Measurements from ENCODE around the gene TTLL11. TPM values are rescaled to one million over a fixed set of nuclear protein-coding genes. Genes with fewer than 3 reads are reported as not detected.

The TTLL11 gene
- total RNA-seq, 4 donors from 2014 or later, result 20.5 to 41.3 (median 27.6) TPM

DNA sequence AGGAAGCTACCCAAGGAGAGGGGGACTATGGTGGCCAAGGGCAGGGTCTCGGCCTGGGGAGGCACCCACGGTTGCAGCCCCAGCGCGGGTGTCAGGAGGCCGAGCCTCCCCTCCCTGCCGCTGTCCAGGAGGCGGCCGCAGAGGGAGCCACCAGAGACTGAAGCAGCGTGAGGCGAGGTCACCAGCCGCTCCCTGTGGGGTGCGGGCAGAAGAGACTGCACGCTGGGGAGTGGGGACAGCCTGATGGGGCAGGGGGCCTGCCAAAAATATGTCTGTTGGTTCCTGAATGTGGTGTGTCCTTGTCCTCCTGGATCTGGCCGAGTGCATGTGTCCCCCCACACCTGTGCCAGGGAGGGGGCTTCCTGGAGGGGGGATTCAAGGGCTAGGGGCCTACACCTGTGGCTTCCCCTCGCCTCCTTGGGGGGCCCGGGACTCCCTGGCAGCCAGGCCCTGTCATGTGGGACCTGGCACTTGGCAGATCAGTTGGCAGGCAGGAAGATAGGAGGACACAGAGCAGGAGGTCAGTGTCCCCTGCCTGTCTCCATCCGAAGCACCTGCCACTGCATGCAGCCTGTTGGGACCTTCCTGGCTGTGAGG is 310.5 kb downstream of the TTLL11 start:
- H3K4me1 ChIP-seq, result peaks cover 20 to 29% (median 23%) of the 10 kb centered on the region in 4 donors
- H3K27ac ChIP-seq (replicated peaks in 1 of 4), result no peak overlapping the region
- H3K9me3 ChIP-seq, result peaks cover 0 to 7% (median 0%) of the 10 kb centered on the region in 4 donors
- peaks cover 23 to 75% (median 67%) of the 10 kb centered on the region in 4 donors for H3K36me3 ChIP-seq
- TF ChIP-seq POLR2A (IDR thresholded peaks at IDR 0.05; ENCODE audit: low read depth), result no peak
- TF ChIP-seq POLR2AphosphoS5 (IDR thresholded peaks at IDR 0.05), result no peak
- no peak for TF ChIP-seq EP300 (IDR thresholded peaks at IDR 0.05)
- TF ChIP-seq, protein P1, sequence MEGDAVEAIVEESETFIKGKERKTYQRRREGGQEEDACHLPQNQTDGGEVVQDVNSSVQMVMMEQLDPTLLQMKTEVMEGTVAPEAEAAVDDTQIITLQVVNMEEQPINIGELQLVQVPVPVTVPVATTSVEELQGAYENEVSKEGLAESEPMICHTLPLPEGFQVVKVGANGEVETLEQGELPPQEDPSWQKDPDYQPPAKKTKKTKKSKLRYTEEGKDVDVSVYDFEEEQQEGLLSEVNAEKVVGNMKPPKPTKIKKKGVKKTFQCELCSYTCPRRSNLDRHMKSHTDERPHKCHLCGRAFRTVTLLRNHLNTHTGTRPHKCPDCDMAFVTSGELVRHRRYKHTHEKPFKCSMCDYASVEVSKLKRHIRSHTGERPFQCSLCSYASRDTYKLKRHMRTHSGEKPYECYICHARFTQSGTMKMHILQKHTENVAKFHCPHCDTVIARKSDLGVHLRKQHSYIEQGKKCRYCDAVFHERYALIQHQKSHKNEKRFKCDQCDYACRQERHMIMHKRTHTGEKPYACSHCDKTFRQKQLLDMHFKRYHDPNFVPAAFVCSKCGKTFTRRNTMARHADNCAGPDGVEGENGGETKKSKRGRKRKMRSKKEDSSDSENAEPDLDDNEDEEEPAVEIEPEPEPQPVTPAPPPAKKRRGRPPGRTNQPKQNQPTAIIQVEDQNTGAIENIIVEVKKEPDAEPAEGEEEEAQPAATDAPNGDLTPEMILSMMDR (IDR thresholded peaks at IDR 0.05), result no peak
- DNase-seq (ENCODE audit: extremely low spot score), result no peak
- H3K27me3 ChIP-seq, result no peaks in the 10 kb centered on the region
- intact Hi-C loops (cut with DNase I), result no loop called here
- 92% methylated on average over 4 of the region's 17 CpGs for WGBS
- H3K4me3 ChIP-seq, result no peak overlapping the region

DNA sequence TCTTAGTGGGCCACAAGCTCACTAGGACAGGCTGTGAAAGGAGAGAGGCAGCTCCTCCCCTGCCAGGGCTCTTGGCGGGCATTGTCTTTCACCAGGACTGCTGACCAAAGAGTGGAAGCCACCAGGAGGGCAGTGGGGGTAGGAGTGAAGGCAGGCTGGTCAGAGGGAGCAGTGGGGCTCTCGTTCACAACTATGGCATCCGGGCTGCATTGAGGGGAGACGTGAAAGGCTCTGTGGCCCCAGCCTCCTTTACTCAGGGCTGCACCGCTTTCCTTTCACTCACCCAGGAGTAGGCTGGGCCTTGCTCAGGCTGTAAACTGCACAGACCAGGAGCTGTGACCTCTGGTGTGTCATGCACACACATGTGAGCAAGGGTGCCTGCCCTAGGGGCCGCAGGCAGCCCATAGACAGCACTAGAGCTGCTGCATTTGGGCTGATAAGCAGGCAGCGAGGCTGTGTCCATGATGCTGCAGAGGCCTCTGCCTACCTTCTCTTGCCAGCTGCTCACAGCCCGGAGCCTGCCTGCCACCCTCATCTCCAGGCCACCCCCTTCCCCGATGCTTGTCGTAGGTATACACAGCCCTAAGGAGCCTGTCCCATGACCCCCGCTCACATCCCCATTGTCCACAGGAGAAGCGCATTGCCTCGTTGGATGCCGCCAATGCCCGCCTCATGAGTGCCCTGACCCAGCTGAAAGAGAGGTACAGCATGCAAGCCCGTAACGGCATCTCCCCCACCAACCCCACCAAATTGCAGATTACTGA is 311.2 kb downstream of the TTLL11 start:
- Histone ChIP-seq H3K4me3 (no peak overlapping the region), H3K36me3 (peaks cover 26 to 82% (median 72%) of the 10 kb centered on the region in 4 donors), H3K4me1 (peaks cover 20 to 29% (median 23%) of the 10 kb centered on the region in 4 donors), H3K27me3 (no peaks in the 10 kb centered on the region), H3K27ac (replicated peaks in 1 of 4) (peak overlapping the region in 1 of 4 donors; percentile 66), H3K9me3 (peaks cover 0 to 7% (median 0%) of the 10 kb centered on the region in 4 donors)
- WGBS, result 90% methylated on average over 16 of the region's 17 CpGs
- TF ChIP-seq POLR2AphosphoS5 (IDR thresholded peaks at IDR 0.05) (no peak), EP300 (IDR thresholded peaks at IDR 0.05) (no peak), POLR2A (IDR thresholded peaks at IDR 0.05; ENCODE audit: low read depth) (no peak)
- TF ChIP-seq, protein P1 (IDR thresholded peaks at IDR 0.05), result no peak
- intact Hi-C loops (cut with DNase I), result no loop called here
- no peak for DNase-seq (ENCODE audit: extremely low spot score)

DNA sequence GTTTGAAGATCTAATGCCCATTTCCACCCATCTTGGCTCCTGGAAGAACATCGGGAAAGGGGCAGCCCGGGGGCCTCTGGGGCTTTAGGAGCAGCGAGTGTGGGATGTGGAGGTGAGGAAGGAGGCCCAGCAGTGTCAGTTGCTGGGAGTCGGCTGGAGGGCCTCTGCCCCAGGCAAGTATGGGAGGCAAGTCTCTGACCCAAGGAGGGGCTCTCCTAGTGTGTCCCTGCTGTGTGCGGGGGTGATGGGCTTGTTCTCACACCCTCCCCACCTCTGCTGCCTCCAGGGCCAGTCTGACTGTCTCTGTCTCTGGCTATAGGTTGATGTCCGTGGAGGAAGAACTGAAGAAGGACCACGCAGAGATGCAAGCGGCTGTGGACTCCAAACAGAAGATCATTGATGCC is 312.0 kb downstream of the TTLL11 start:
- H3K4me1 ChIP-seq, result peaks cover 20 to 29% (median 23%) of the 10 kb centered on the region in 4 donors
- intact Hi-C loops (cut with DNase I), result no loop called here
- 97% methylated on average over 7 of the region's 8 CpGs for WGBS
- no peak overlapping the region for H3K4me3 ChIP-seq
- H3K36me3 ChIP-seq, result peaks cover 34 to 84% (median 76%) of the 10 kb centered on the region in 4 donors
- no peaks in the 10 kb centered on the region for H3K27me3 ChIP-seq
- H3K9me3 ChIP-seq, result peaks cover 0 to 7% (median 0%) of the 10 kb centered on the region in 4 donors
- no peak for DNase-seq (ENCODE audit: extremely low spot score)
- H3K27ac ChIP-seq (replicated peaks in 1 of 4), result peak overlapping the region in 1 of 4 donors; percentile 66
- TF ChIP-seq, protein P1 (IDR thresholded peaks at IDR 0.05), result no peak
- TF ChIP-seq POLR2AphosphoS5 (IDR thresholded peaks at IDR 0.05) (no peak), EP300 (IDR thresholded peaks at IDR 0.05) (no peak), POLR2A (IDR thresholded peaks at IDR 0.05; ENCODE audit: low read depth) (no peak)

DNA sequence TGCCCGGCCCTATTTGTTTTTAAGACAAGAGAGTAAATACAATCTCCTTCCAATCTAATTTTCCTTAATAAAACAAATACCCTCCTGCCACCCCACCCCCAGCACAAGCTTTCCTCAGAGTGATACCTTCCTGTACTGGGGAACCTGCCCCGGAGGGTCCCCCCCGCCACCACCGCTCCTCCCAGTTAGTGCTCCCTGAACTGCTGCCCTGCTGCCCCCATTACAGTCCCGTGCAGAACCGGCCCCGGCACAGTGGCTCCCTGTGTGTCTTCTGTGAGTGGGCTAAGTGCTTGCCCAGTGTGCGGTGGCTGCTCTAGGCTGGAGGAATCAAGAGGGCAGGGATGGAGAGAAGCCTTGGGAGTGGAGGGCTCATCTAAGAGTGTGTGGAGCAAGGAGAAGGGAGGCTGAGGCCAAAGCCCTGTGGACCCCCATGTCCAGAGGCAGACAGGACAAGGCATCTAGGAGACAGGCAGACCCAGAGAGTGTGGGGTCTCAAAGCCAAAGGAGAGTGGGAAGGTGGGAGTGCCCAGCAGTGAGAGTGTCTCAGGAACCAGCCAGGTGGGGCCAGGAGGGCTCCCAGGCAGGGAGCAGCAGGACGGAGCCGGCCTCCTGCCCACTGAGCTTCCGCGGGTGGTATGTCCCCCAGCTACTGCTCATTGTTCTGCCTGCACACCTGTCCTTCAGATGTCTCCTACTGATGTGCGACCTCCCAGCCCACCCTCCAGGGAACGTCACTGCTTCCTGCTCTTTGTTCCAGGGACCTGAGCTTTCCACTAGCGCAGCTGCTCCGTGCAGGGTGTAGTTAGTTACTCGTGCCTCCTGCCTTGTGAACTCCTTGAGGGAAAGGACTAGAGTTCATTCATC is 312.7 kb downstream of the TTLL11 start:
- TF ChIP-seq EP300 (IDR thresholded peaks at IDR 0.05), result no peak
- TF ChIP-seq POLR2A (IDR thresholded peaks at IDR 0.05; ENCODE audit: low read depth), result no peak
- TF ChIP-seq, protein P1 (IDR thresholded peaks at IDR 0.05), result no peak
- TF ChIP-seq POLR2AphosphoS5 (IDR thresholded peaks at IDR 0.05), result no peak
- intact Hi-C loops (cut with DNase I), result no loop called here
- Histone ChIP-seq H3K36me3 (peaks cover 41 to 84% (median 77%) of the 10 kb centered on the region in 4 donors), H3K27me3 (no peaks in the 10 kb centered on the region), H3K4me1 (peaks cover 20 to 29% (median 23%) of the 10 kb centered on the region in 4 donors), H3K9me3 (peaks cover 0 to 7% (median 0%) of the 10 kb centered on the region in 4 donors), H3K4me3 (no peak overlapping the region), H3K27ac (replicated peaks in 1 of 4) (peak overlapping the region; percentile 5 to 66 (median 52))
- no peak for DNase-seq (ENCODE audit: extremely low spot score)
- WGBS, result 91% methylated on average over 17 of the region's 17 CpGs

All from esophagus muscularis mucosa (tissue), 4 donors.